ENCODE measurements around the gene GALNT1.

DNA sequence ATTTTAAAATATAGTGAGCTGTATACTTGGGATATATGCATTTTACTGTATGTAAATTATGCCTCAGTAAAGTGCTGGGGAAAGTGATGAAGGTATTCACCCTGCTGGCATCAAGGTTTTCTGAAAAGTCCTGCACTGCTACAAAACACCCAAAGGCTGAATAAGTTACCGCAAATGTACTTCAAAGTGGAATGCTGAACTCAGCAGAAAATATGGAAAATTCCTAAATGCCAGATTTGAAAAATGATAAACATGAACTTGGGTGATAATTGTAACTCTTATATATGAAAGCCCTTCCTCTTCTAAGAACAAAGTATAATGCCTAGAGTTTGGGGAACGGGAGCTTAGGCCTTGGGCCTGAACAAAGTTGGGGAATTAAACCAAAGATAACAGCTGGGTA is 133.0 kb downstream of the GALNT1 start:
- TF ChIP-seq, protein P1, sequence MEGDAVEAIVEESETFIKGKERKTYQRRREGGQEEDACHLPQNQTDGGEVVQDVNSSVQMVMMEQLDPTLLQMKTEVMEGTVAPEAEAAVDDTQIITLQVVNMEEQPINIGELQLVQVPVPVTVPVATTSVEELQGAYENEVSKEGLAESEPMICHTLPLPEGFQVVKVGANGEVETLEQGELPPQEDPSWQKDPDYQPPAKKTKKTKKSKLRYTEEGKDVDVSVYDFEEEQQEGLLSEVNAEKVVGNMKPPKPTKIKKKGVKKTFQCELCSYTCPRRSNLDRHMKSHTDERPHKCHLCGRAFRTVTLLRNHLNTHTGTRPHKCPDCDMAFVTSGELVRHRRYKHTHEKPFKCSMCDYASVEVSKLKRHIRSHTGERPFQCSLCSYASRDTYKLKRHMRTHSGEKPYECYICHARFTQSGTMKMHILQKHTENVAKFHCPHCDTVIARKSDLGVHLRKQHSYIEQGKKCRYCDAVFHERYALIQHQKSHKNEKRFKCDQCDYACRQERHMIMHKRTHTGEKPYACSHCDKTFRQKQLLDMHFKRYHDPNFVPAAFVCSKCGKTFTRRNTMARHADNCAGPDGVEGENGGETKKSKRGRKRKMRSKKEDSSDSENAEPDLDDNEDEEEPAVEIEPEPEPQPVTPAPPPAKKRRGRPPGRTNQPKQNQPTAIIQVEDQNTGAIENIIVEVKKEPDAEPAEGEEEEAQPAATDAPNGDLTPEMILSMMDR (optimal IDR thresholded peaks at IDR 0.05 in 1 of 3, IDR thresholded peaks at IDR 0.05 in 1 of 3, conservative IDR thresholded peaks at IDR 0.05 in 1 of 3; ENCODE audit: extremely low read depth in 1 of 3, insufficient read depth in 2 of 3, low read length in 3 of 3): no peak
- TF ChIP-seq EZH2 (IDR thresholded peaks at IDR 0.05; ENCODE audit: low read length): no peak

Data from keratinocyte (primary cell).